ENCODE data around the gene OGFR.

OGFR gene

DNA sequence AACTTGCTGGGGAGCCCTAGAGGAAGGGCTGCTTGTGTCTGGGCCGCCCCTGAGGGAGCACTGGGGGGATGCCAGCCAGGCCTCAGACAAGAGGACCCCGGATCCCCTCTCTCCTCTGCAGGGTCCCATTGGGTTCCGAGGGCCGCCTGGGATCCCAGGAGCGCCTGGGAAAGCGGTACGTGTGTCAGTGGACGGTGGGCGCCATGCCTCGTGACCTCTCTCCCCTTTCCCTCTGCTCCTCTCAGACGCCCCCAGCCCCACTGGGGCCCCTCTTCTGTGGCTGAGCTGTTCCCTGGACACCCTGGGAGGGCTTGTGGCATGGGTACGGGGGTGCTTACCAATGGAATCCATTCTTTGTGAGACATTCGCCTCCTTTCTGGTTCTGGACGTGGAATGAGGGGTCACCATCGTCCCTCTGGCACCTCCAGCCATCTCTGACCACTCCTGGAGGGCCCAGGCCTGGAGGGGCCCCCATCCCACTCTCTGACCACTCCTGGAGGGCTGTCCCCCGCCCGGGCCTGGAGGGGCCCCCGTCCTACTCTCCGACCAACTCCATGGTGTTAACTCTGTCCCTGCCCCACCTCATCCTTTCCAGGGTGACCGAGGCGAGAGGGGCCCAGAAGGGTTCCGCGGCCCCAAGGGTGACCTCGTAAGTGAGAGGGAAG lies 22.1 kb downstream of the OGFR start:
- peak; percentile 25 for DNase-seq

DNA sequence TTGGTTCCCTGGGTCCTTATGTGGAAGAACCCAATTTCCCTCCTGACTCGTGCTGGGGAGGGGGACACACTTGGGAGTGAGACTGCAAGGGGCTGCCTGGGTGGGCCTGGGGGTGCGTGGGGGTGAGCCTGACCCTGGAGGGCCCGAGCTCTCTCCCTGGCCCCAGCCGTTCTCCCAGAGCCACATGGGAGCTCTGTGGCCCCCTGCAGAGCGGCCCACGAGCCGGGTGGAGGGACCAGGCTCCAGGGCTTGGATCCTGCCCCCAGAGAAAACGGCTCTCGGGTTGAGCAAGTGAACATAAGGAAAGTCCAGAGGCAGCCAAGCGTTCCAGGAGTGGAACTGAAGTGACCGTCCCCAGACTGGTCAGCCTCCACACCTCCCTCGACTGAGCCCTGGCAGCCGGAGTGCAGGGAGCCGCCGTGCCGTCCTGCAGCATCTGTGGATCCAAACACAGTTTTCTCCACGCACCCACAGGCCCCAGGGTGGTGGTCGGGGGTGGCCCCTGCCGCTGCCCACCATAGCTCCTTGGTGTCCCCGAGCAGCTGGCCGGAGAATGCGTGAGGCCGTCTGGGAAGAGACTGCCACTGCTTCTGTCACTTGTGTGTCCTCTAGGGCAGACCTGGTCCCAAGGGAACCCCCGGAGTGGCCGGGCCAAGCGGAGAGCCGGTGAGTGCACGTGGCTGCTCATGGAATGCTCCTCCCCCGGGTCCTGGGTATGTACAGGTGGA lies 22.8 kb downstream of the OGFR start:
- peak; percentile 28 for DNase-seq

DNA sequence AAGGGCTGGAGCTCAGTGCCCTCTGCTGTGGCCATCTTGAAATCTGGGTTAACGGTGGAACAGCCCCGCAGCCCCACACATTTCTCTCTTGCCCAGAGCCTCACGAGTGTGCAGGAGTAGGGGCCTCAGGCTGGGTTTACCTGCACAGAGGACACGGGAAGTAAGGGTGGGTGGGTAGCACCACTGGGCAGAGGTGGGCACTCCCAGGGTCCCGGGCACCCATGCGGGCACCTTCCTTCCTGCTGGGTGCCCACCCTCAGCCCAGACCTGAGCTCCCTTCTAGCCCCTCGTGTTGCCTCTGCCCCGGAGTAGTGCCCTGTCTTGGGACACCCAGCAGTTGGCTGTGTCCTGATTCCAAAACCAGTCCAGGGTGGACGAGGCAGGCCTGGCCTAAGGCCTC lies 23.4 kb downstream of the OGFR start:
- DNase-seq = no peak

DNA sequence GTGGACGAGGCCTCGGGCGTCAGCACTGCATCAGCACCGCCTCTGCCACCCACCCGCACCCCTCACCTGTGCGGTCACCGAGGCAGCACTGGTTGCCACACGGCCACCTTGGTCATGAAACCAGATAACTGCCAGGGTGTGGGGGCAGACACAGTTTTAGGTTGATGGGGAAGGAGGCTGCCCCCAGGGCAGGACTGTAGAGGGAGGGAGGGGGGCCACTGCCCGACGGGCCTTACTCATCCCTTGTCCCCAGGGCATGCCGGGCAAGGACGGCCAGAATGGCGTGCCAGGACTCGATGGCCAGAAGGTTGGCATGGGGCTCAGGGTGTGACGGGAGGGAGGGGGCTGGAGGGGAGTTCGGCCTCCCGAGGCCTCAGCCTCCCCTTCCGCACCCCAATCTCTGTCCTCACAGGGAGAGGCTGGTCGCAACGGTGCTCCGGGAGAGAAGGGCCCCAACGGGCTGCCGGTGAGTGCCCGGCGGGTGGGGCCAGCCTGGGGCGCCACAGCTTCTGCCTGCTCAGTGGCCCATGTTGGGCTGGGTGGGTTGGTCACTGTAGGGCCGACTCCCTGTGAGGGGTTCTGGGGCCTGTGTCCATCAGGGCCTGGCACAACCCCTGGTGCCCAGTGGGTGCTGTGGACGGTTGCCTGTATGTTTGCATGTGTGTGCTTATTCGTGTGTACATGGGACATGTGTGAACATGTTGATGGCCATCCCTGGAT lies 24.0 kb downstream of the OGFR start:
- DNase-seq = peak; percentile 24

DNA sequence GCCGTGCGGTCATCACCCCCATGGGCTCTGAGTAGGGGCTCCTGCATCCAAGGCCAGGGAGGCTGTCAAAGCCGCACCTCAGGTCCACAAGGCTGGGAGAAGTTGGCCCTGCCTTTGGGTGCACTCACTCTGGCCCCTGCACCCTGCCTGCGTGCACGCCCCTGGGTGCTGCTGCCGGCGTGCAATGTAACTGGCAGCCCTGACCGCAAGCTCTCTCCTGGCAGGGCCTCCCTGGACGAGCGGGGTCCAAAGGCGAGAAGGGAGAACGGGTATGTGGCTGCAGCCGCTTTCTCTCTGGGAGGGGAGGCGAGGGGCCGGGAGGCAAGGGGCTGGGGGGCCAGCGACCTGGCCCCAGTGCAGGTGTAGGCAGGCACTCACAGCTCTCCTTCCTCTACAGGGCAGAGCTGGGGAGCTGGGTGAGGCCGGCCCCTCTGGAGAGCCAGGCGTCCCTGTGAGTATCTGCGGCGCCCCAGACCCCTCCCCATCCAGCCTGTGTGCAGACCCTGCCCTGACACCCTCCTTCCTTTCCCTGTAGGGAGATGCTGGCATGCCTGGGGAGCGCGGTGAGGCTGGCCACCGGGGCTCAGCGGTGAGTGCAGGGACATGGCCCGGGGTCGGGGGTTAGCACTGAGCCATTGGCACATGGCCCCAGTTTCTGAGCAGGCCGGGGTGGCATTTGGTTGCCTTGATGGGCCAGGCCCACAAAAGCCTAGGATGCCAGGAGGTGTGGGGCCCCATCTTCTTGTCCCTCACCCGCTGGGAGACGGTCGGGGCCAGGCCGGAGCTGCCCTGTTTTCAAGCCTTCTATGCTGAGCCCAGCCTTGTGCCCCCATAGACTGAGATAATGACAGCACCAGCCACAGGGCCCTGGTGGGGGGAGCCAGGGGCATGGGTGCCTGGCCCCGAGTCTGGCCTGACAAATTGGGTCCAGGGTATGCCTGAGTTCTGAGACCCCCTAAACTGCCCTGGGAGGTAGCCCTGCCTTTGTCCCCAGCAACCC lies 24.9 kb downstream of the OGFR start:
- peak; percentile 27 for DNase-seq

DNA sequence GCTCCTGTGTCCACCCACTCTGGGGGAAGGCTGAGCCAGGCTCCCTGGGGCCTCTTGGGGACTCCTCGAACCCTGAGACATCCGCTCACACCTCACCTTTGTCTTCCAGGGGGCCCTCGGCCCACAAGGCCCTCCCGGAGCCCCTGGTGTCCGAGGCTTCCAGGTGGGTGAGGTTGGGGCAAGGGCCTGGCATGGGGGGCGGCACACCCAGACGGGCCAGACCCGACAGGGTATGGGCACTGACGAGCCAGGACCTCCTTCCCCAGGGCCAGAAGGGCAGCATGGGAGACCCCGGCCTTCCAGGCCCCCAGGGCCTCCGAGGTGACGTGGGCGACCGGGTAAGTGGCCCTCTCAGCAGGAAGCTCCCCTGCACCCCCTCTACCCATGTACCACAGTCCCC lies 25.6 kb downstream of the OGFR start:
- peak; percentile 20 for DNase-seq

DNA sequence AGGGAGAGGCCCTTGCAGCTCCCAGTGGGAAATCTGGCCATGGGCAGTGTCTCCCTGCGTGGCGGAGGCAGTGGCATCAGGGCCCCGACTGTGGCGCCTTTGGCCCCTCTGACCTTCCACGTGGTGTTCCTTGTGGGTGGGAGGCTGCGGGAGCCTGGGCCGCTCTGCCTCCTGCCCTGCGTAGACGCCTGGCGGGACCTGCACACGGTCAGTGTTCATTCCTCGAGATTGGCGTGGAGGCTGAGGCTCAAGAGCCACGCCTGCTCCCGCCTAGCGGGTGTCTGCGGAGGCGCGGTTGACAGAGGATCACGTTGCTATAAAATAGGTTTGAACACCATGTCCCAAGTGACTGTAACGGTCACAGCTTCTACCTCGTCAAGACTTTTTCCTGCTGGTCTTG lies 26.2 kb downstream of the OGFR start:
- DNase-seq = peak; percentile 45

DNA sequence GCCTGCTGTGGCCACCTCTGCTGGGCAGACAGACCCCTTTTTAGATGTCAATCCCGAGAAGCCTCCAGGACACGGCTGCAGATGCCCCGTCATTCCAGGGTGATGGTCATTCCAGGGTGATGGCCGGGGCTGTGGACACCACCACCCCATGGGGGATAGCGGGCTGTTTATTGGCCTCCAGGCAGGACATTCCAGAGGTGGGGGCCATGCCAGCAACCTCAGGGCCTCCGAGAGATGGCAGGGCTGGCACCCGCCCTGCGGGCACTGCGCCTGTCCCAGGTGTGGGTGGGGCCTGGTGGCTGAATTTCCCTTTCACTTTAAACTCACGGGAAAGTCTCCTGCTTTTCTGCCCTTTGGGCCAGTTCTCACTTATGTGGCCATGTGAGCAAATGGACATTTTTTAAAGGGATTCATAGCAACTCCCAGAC lies 26.7 kb downstream of the OGFR start:
- peak; percentile 34 for DNase-seq

DNA sequence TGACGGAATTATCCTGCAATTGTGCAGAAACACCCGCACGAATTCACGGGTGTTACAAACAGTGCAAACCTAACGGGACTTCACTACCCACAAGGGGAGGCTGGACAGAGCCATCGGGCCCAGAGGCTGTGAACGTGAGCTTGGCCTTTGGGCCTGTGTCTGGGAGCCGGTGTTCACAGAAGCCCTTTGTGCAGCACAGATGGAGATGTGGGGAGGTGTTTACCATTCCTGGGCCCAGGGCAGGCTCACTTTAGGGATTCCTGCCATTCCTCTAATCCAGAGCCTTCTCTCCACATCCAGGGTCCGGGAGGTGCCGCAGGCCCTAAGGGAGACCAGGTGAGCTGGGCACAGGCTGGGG lies 27.2 kb downstream of the OGFR start:
- DNase-seq = no peak

DNA sequence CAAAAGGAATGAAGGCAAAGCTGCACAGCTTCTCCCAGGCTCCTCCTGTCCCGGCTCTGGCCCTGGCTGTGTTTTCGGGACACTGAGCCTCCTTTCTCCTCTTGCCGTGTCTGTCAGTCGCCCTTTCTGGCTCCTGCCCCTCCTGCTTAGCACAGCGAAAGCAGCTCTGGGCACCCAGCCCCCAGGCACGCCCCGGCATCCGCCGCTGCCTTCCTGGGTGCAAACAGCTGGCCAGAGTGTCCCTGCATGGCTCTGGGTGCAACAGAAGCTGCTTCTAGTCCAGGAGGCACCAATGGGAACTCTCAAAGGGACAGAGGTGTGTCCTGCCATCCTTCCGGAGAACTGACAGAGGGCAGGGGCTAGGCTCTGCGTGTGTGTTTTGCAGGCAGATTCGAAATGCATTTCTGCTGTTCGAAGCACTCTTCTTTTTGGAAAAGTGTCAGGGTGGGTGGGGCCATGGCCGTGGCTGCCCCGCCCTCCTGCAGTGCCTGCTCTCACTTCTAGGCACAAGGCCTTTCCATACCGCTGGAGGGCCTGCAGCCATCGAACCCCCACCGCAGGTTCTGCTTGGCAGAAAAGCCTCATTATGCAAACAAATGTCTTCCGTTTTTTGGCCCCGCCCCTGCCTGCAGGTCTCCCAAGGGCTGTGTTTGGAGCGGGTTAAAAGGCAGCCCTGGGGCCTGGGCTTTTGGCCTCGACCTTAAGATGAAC lies 27.7 kb downstream of the OGFR start:
- peak; percentile 51 for DNase-seq

DNA sequence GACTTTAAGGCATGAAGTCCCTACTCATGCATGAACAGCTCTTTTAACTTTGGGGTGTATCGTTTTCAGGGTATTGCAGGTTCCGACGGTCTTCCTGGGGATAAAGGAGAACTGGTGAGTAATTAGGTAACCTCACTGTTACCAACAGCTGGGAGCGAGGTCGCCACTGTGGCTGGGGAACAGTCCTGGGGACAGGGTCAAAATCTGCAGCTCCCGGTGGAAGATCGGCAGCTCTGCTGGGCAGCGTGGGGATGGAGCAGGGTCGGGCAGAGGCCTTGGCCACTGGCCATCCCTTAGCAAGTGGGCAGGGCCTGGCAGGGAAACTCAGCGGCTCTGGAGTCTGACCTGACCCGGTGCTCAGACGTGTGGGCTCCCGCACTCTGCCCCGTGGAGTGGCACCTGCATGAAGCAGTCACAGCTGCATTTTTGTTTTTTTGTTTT lies 28.3 kb downstream of the OGFR start:
- DNase-seq = peak; percentile 32

DNA sequence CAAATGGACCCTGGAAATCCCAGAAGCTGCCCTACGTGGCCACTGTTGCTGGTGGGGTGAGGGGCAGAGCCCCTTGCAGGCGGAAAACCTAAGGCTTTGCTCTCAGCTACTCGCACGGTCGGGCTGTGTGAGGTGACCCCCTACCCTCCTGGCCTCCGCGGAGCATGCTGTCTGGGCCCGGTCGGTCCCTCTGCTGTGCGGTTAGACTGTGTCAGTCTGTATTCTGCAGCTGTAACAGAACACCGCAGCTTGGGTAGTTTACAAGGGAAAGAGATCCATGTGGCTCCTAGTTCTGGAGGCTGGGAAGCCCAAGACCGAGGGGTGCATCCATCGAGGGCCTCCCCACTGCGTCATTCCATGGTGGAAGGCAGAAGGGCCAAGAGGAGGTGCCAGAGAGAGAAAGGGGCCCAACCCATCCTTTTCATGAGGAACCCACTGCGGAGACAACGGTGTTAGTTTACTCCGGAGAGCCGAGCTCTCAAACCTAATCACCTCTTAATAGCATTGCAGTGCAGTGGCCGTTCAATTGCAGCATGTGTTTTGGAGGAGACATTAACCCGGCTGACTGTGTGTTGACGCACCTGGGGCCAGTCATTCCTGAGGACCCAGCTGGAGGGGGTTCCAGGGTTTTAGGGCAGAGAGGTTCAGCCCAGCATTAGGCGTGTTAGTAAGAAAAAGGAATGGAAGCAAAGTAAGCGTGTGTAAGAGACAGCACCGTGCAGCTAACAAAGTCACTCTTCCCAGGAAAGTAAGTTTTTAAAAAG lies 30.5 kb downstream of the OGFR start:
- no peak for DNase-seq

DNA sequence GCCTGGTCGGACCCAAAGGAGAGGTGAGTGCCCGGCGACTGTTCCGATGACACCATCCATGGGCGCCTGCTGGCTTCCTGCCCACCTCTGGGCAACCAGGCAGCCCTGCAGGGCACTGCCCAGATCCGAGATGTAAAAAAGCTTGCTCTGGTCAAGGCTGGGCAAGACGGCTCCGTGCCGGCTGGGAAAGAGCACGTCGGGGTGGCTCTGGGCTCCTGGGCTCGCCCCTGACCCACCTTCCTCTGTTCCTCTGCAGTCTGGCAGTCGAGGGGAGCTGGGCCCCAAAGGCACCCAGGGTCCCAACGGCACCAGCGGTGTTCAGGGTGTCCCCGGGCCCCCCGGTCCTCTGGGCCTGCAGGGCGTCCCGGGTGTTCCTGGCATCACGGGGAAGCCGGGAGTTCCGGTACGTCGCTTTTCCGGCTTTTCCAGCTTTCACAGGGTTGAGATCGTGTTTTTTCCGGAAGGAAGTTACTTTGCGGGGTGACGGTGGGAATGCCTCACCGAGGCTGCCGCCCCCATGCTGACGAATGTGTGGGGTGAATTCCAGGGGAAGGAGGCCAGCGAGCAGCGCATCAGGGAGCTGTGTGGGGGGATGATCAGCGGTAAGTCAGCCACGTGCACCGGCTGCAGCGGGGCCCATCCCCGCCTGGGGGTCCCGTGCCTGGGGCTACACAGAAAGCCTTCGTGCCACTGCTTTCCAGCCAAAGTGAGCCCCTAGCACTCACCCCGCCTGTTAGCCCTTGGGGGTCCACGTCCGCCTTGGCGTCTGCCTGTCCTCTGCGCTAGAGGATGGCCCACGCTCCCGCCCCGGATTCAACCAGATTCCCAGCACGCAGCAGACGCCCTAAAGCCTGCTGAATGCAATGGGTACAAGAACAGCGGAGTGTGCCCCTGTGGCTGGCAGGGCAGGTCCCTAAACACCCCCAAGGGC lies 31.6 kb downstream of the OGFR start:
- peak; percentile 49 for DNase-seq

DNA sequence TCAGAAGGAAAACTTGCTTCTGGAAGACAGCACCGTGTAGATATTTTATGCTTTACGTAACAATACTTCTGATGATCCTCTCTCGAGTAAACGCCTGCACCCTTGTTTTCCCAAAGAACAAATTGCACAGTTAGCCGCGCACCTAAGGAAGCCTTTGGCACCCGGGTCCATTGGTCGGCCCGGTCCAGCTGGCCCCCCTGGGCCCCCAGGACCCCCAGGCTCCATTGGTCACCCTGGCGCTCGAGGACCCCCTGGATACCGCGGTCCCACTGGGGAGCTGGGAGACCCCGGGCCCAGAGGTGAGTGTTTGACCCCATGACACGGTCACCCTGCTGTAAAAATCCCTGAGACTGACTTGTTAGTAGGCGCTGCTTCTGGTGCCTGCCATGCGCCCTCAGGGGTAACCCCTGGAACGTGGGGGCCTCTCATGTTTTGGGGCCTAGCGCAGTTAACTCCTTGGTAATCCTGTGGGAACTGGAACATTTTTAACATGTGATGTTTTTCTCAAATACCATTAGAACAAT lies 32.4 kb downstream of the OGFR start:
- no peak for DNase-seq

DNA sequence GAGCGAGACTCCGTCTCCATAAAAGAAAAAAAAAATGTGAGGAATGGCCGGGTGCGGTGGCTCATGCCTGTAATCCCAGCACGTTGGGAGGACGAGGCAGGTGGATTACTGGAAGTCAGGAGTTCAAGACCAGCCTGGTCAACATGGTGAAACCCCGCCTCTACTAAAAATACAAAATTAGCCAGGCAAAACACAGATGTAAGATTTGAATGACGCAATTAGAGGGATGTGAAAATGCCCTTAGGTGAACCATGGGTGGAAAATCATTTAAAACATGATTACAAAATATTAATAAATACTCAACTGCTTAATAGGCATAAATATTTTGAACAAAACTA lies 33.1 kb downstream of the OGFR start:
- no peak for DNase-seq

DNA sequence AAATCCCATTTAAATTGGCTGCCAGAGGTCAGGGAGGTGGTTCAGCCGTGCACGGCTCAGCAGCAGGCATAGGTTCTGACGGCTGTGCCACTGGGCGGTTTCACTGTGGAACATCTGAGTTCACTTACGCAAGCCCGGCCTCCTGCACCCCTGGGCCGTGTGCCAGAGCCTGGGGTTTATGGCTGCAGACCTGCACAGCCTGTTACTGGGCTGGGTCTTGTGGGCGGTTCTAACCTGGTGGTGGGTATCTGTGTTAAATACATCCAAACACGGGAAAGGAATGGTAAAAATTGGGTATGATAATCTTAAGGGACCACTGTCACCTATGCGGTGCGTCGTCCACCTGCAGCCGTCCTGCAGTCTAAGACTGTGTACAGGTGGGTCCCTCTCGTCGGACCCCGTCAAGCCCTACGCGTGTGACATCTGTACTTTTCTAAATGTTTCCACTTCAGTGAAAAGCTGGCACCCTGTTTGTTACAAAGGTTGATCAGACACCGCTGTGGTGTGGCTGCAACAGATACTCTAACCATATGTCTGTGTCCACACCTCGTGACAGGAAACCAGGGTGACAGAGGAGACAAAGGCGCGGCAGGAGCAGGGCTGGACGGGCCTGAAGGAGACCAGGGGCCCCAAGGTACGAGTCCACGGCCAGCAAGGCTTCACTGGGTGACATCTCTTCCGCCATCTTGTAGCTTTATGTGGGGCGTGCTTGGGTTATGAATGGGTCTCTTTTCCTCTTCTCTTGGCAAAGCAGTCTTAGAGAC lies 33.7 kb downstream of the OGFR start:
- peak; percentile 48 for DNase-seq

DNA sequence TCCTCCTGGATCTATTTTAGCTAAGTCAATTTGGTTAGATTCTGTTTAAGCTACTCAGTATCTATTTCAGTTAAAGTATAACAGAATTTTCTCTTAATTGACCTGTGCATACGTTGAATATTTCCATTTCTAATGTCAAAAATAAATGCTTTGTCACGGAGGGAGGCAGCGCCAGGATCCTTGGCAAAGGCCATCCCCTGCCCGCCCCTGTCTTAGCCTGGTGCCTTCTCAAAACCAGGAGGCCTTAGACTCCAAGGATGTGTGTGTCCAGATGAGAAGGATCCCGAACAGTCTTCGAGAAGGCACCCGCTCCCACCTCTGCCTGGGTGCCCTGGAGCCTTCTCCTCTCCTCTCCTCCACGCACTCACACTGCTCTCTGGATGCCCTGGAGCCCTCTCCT lies 34.6 kb downstream of the OGFR start:
- no peak for DNase-seq

DNA sequence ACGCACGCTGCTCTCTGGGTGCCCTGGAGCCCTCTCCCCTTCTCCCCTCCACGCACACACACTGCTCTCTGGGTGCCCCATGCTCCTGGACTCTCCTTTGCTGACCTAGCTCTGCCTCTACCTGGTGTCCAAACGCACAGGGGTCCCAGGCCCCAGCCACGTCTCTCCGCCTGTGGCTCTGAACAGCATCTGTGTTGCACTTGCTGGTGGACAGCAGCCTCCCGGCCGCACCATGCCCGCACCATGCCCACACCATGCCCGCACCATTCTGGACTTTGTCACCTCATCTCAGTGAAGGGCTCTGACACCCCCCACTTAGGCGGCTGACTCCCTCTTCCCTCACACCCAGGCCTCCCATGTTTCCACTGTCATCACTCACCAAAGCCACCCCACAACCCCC lies 35.2 kb downstream of the OGFR start:
- DNase-seq = no peak
